Measurements from ENCODE around the gene NWD2.

NWD2 gene

DNA sequence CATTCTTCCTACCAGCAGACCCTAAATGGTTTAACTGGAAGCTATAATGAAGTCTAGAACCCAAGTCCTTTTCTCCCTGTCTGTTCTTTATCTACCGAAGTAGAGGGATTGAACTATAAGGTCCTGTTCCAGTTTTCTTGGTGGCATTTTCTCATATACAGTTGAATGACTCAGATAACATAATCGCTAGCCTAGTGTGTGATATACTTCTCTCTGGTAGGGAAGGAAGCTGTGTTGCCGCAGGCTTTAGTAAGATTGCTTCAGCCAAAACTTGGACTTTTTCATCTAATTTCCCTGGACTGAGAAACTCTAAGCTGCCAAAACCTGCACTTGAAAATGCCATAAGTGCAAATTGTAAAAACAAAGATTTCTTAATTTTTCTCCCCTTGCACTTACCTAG lies 123.4 kb downstream of the NWD2 start:
- H3K27me3 ChIP-seq (ENCODE audit: control insufficient read depth in 1 of 2, insufficient read depth in 2 of 2, low read length in 2 of 2): peaks cover 0 to 3% of the 10 kb centered on the region in 2 donors

DNA sequence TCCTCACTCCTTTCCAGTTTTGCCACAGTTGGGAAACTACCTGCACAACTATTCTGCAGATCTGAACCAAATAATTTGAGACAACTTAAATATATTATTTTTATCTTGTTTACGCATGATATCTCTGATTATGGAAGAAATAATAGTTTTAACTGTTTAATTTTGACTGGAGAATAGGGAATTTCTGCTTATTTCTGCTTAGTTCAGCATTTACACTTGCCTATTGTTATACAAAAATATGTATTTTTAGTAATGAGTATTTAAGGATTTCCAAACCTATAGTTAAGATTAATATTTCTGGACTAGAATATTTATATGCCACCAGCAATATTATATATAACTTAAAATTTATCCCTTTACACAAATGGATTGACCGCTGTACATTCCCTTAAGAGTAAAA lies 125.5 kb downstream of the NWD2 start:
- no peak overlapping the region for H3K27ac ChIP-seq (ENCODE audit: low read length)
- H3K4me3 ChIP-seq (ENCODE audit: low read length in 2 of 2): no peak overlapping the region
- no peaks in the 10 kb centered on the region for H3K9me3 ChIP-seq (ENCODE audit: control insufficient read depth in 2 of 2, low read length in 2 of 2)
- H3K36me3 ChIP-seq (ENCODE audit: control insufficient read depth in 2 of 2, insufficient read depth in 2 of 2, low read length in 2 of 2): no peaks in the 10 kb centered on the region
- no peak overlapping the region for H3K9ac ChIP-seq (ENCODE audit: low read length in 2 of 2)
- H3K4me1 ChIP-seq (ENCODE audit: control insufficient read depth, insufficient read depth, low read length): no peaks in the 10 kb centered on the region
- no peaks in the 10 kb centered on the region for H3K27me3 ChIP-seq (ENCODE audit: control insufficient read depth in 1 of 2, insufficient read depth in 2 of 2, low read length in 2 of 2)

More for the DNA sequence above, 123.4 kb downstream of the NWD2 start:
- H3K27ac ChIP-seq (ENCODE audit: low read length): no peak overlapping the region
- H3K36me3 ChIP-seq (ENCODE audit: control insufficient read depth in 2 of 2, insufficient read depth in 2 of 2, low read length in 2 of 2): no peaks in the 10 kb centered on the region
- no peak overlapping the region for H3K9ac ChIP-seq (ENCODE audit: low read length in 2 of 2)
- H3K9me3 ChIP-seq (ENCODE audit: control insufficient read depth in 2 of 2, low read length in 2 of 2): no peaks in the 10 kb centered on the region
- no peaks in the 10 kb centered on the region for H3K4me1 ChIP-seq (ENCODE audit: control insufficient read depth, insufficient read depth, low read length)
- H3K4me3 ChIP-seq (ENCODE audit: low read length in 2 of 2): no peak overlapping the region

DNA sequence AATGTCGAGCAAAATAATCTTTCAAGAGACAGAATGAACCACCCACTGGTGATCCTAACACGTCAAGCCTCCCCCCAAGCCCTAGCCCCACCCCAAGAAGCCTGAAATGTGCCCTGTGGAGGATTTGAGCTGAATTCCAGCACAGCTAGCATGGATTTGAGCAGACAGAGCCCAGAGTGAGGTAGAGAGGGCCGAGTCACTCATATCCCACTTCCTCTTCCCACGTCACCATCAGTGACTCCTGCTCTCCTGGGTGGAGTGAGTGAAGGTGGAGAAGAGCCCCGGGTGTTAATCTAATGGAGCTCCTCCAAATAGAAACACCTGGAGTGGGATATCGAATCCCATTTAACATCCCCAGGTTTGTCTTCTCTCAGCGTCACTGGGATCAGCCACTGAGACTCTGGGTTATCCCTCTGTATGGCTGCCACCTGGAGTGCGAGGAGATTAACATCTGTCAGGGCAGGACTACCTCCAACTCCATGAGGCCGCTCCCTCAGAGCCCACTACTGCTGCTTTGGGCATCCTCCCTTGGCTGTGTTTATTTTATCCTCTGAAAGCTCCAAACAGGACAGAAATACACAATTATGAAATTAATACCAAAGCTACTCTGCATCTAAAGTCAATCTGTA lies 136.6 kb downstream of the NWD2 start:
- Histone ChIP-seq H3K9me3 (ENCODE audit: control insufficient read depth in 2 of 2, low read length in 2 of 2) (no peaks in the 10 kb centered on the region), H3K27ac (ENCODE audit: low read length) (no peak overlapping the region), H3K9ac (ENCODE audit: low read length in 2 of 2) (no peak overlapping the region), H3K36me3 (ENCODE audit: control insufficient read depth in 2 of 2, insufficient read depth in 2 of 2, low read length in 2 of 2) (no peaks in the 10 kb centered on the region), H3K27me3 (ENCODE audit: control insufficient read depth in 1 of 2, insufficient read depth in 2 of 2, low read length in 2 of 2) (no peaks in the 10 kb centered on the region), H3K4me1 (ENCODE audit: control insufficient read depth, insufficient read depth, low read length) (no peaks in the 10 kb centered on the region), H3K4me3 (ENCODE audit: low read length in 2 of 2) (no peak overlapping the region)

DNA sequence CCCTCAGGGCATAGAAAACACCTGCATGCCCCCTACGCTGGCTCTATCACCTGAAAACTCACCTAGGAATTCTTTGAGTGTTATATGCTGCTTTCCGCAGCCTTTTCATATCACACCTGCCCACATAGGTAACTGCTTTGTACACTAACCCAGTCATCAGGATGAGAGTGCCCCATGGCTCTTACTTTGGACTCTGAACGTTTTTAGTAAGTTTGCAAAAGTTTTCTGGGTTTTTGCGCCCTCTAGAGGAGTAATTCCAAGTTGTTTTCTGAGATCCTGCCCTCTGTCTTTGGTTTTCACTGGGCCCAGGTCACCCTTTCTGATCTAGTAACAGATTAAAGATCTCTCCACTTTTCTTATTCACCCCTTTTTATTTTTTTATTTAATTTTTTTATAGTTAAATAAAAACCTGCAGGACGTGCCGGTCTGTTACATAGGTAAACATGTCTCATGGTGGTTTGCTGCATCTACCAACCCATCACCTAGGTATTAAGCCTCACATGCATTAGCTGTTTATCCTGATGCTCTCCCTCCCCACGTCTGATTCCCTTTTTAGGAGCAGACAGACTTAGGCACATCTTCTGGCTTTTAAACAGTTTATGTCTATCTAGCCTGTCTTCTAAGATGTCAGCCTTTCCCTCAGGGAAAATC lies 139.2 kb downstream of the NWD2 start:
- Histone ChIP-seq H3K27me3 (ENCODE audit: control insufficient read depth in 1 of 2, insufficient read depth in 2 of 2, low read length in 2 of 2) (no peaks in the 10 kb centered on the region), H3K27ac (ENCODE audit: low read length) (no peak overlapping the region), H3K36me3 (ENCODE audit: control insufficient read depth in 2 of 2, insufficient read depth in 2 of 2, low read length in 2 of 2) (no peaks in the 10 kb centered on the region), H3K9ac (ENCODE audit: low read length in 2 of 2) (no peak overlapping the region), H3K4me3 (ENCODE audit: low read length in 2 of 2) (no peak overlapping the region), H3K9me3 (ENCODE audit: control insufficient read depth in 2 of 2, low read length in 2 of 2) (no peaks in the 10 kb centered on the region), H3K4me1 (ENCODE audit: control insufficient read depth, insufficient read depth, low read length) (no peaks in the 10 kb centered on the region)

DNA sequence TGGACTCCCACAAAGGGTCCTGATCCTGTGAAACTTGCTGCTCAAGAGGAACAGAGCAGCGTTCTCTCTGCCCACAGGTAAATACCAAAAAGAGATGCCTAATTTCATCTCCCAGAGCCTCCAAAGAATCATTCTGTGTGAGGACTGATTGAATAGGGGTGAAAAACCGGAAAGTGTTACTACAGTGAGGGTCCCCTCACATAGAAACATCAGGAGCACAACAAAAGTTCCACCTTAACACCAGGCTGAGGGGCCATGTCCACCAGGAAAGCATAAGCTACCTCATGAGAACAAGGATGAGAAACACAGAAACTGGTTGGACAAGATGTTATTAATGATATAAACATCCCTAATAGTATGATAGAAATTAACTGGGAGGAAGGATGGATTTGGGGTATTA lies 140.9 kb downstream of the NWD2 start:
- H3K9ac ChIP-seq (ENCODE audit: low read length in 2 of 2): no peak overlapping the region
- no peak overlapping the region for H3K4me3 ChIP-seq (ENCODE audit: low read length in 2 of 2)
- no peaks in the 10 kb centered on the region for H3K27me3 ChIP-seq (ENCODE audit: control insufficient read depth in 1 of 2, insufficient read depth in 2 of 2, low read length in 2 of 2)
- H3K36me3 ChIP-seq (ENCODE audit: control insufficient read depth in 2 of 2, insufficient read depth in 2 of 2, low read length in 2 of 2): no peaks in the 10 kb centered on the region
- no peak overlapping the region for H3K27ac ChIP-seq (ENCODE audit: low read length)
- H3K9me3 ChIP-seq (ENCODE audit: control insufficient read depth in 2 of 2, low read length in 2 of 2): no peaks in the 10 kb centered on the region
- no peaks in the 10 kb centered on the region for H3K4me1 ChIP-seq (ENCODE audit: control insufficient read depth, insufficient read depth, low read length)

DNA sequence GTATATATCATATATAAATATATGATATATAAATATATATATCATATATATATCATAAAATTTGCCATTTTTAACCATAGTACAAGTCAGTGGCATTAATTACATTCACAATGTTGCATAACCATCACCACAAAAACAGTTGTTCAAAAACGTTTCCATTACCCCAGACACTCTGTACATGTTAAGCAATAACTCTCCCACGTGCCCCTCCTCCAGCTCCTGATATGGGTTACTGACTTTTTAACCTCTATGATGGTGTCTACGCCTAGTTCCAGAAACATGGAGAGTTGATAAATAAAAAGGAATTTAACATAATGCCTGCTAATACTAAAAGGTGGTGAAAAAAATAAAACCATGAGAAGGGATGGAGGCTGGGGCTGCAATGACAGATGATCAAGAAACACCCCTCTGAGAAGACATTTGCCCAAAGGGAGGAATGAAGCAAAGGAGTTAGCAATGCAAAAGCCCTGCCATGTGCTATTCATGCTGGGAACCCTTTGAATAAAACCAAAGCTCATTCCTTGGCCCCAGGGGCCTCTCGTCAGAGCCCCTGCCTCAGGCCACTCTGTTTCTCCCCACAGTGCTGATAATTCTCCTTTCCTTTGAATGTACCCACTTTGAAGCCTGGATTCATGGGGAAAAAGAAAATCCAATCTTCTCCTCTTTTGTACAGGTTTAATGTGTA lies 144.3 kb downstream of the NWD2 start:
- Histone ChIP-seq H3K4me1 (ENCODE audit: control insufficient read depth, insufficient read depth, low read length) (no peaks in the 10 kb centered on the region), H3K36me3 (ENCODE audit: control insufficient read depth in 2 of 2, insufficient read depth in 2 of 2, low read length in 2 of 2) (no peaks in the 10 kb centered on the region), H3K9me3 (ENCODE audit: control insufficient read depth in 2 of 2, low read length in 2 of 2) (no peaks in the 10 kb centered on the region), H3K9ac (ENCODE audit: low read length in 2 of 2) (no peak overlapping the region), H3K4me3 (ENCODE audit: low read length in 2 of 2) (no peak overlapping the region), H3K27ac (ENCODE audit: low read length) (no peak overlapping the region), H3K27me3 (ENCODE audit: control insufficient read depth in 1 of 2, insufficient read depth in 2 of 2, low read length in 2 of 2) (no peaks in the 10 kb centered on the region)

DNA sequence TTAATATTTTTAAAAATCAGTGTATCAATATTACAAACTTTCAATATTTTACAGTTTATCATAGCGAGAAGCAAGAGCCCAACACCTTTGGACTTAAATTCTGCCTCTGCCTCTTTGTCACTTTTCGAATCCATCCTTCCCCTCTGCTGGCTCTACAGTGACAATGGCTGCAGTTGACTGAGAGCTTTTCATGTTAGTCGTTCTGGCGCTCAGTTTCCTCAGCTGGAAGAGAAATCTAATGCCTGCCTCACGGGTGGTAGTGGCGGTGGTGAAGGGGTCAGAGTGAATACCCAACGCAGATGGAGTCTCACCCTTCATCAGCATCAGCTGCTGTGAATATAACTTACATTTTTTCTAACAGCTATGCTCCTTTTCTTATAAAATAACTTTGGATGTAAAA lies 144.8 kb downstream of the NWD2 start:
- Histone ChIP-seq H3K36me3 (ENCODE audit: control insufficient read depth in 2 of 2, insufficient read depth in 2 of 2, low read length in 2 of 2) (no peaks in the 10 kb centered on the region), H3K9me3 (ENCODE audit: control insufficient read depth in 2 of 2, low read length in 2 of 2) (no peaks in the 10 kb centered on the region), H3K9ac (ENCODE audit: low read length in 2 of 2) (no peak overlapping the region), H3K4me1 (ENCODE audit: control insufficient read depth, insufficient read depth, low read length) (no peaks in the 10 kb centered on the region), H3K4me3 (ENCODE audit: low read length in 2 of 2) (no peak overlapping the region), H3K27me3 (ENCODE audit: control insufficient read depth in 1 of 2, insufficient read depth in 2 of 2, low read length in 2 of 2) (no peaks in the 10 kb centered on the region), H3K27ac (ENCODE audit: low read length) (no peak overlapping the region)

DNA sequence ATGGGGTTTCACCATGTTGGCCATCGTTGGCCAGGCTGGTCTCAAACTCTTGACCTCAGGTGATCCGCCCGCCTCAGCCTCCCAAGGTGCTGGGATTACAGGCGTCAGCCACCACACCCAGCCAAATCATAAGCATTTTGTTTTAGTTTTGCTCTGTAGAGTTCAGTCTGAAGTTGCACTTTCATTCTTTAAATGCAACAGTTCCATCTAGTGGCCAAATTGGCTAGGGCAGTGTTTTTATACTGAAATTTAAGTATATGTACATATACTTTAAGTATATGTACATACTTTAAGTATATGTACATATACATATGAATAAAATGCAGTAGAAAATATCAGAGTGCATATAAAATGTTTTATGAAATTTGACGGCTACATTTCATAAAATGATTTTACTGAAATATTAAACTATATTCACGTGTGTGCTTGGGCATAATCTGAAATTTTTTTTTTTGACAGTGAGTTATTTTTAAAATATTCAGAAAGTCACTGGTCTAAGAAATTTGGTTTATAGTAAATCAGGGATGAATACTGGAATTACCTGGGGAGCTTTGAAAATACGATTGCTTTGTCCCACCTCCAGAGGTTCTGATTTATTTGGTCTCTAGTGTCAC lies 145.5 kb downstream of the NWD2 start:
- Histone ChIP-seq H3K9ac (ENCODE audit: low read length in 2 of 2) (no peak overlapping the region), H3K27me3 (ENCODE audit: control insufficient read depth in 1 of 2, insufficient read depth in 2 of 2, low read length in 2 of 2) (no peaks in the 10 kb centered on the region), H3K36me3 (ENCODE audit: control insufficient read depth in 2 of 2, insufficient read depth in 2 of 2, low read length in 2 of 2) (no peaks in the 10 kb centered on the region), H3K4me1 (ENCODE audit: control insufficient read depth, insufficient read depth, low read length) (no peaks in the 10 kb centered on the region), H3K9me3 (ENCODE audit: control insufficient read depth in 2 of 2, low read length in 2 of 2) (no peaks in the 10 kb centered on the region), H3K27ac (ENCODE audit: low read length) (no peak overlapping the region), H3K4me3 (ENCODE audit: low read length in 2 of 2) (no peak overlapping the region)

DNA sequence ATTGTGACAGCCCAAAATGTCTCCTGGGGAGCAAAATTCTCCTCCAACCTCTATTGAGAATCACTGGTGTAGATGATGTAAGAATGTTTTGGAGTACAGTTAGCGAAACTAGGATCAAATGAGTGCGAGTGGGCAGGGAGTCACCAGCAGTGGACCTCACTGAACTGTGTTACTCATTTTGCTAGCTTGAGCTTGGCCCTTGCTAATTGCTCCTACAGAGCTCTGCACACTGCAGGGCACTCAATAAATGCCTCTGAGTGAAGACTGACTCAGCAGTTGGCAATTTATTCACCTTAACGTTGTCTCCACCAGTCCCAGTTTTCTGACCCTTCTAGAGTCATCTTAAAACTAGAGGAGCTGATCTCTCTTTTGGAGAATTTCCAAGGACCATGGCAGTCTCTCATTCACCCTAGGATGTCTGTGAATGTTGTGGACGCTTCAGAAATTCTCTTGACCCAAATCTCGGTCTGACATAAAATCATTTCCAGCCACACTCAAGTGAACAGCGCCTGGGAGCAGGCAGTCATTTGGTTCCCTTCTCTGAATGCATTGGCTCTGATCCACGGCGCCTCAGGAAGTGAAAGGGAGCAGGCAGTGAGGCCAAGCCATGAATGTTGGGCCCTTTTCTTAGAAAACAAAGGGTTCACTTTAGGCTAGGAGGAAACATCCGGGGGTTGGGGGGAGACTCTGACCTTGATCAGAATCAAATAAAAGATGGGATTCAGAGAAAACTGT lies 148.1 kb downstream of the NWD2 start:
- H3K9me3 ChIP-seq (ENCODE audit: control insufficient read depth in 2 of 2, low read length in 2 of 2): no peaks in the 10 kb centered on the region
- H3K36me3 ChIP-seq (ENCODE audit: control insufficient read depth in 2 of 2, insufficient read depth in 2 of 2, low read length in 2 of 2): no peaks in the 10 kb centered on the region
- H3K27ac ChIP-seq (ENCODE audit: low read length): no peak overlapping the region
- no peak overlapping the region for H3K9ac ChIP-seq (ENCODE audit: low read length in 2 of 2)
- H3K27me3 ChIP-seq (ENCODE audit: control insufficient read depth in 1 of 2, insufficient read depth in 2 of 2, low read length in 2 of 2): peaks cover 0 to 2% of the 10 kb centered on the region in 2 donors
- no peaks in the 10 kb centered on the region for H3K4me1 ChIP-seq (ENCODE audit: control insufficient read depth, insufficient read depth, low read length)
- no peak overlapping the region for H3K4me3 ChIP-seq (ENCODE audit: low read length in 2 of 2)

DNA sequence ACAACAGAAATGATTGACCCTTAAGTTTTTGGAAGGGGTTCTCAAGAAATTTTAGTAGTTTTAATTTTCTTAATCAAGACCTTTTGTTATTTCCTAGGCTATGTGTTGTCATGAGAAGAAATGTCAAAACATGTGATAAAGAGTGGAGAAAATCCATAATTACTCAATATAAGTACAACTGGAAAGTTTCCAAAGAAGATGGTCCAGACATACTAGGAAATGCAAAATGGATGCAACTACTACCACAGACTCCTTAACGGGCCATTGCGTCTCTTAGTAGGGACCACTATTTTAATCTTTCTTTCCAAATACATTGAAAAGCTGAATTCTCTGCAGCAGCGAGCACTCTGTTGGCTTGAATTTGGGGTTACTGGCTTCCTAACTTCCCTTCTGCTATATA lies 148.8 kb downstream of the NWD2 start:
- H3K27me3 ChIP-seq (ENCODE audit: control insufficient read depth in 1 of 2, insufficient read depth in 2 of 2, low read length in 2 of 2): peaks cover 0 to 2% of the 10 kb centered on the region in 2 donors

More for the DNA sequence above, 148.8 kb downstream of the NWD2 start:
- Histone ChIP-seq H3K36me3 (ENCODE audit: control insufficient read depth in 2 of 2, insufficient read depth in 2 of 2, low read length in 2 of 2) (no peaks in the 10 kb centered on the region), H3K4me1 (ENCODE audit: control insufficient read depth, insufficient read depth, low read length) (no peaks in the 10 kb centered on the region), H3K27ac (ENCODE audit: low read length) (no peak overlapping the region), H3K9ac (ENCODE audit: low read length in 2 of 2) (no peak overlapping the region), H3K4me3 (ENCODE audit: low read length in 2 of 2) (no peak overlapping the region), H3K9me3 (ENCODE audit: control insufficient read depth in 2 of 2, low read length in 2 of 2) (no peaks in the 10 kb centered on the region)

All from stomach smooth muscle (tissue), 2 donors.